Retinal pigment epithelial cell (primary cell): ENCODE results near the gene SH3RF3.

ENCODE experiments used
- DNase-seq: peaks from one replicate; pipeline ENCODE4 v3.0.0-alpha.2; 2010; ENCODE audit warnings: low read depth
- H3K4me3 ChIP-seq: 2 replicates; pipeline ENCODE4 v1.5.1; 2011; ENCODE audit warnings: mild to moderate bottlenecking, low read length, control low read depth, moderate library complexity
- TF ChIP-seq, protein P1 (sequence below): conservative IDR thresholded peaks from 2 replicates; pipeline ENCODE4 v1.5.1; 2011; ENCODE audit warnings: low read depth, low read length, control low read depth, inconsistent platforms

SH3RF3 gene

DNA sequence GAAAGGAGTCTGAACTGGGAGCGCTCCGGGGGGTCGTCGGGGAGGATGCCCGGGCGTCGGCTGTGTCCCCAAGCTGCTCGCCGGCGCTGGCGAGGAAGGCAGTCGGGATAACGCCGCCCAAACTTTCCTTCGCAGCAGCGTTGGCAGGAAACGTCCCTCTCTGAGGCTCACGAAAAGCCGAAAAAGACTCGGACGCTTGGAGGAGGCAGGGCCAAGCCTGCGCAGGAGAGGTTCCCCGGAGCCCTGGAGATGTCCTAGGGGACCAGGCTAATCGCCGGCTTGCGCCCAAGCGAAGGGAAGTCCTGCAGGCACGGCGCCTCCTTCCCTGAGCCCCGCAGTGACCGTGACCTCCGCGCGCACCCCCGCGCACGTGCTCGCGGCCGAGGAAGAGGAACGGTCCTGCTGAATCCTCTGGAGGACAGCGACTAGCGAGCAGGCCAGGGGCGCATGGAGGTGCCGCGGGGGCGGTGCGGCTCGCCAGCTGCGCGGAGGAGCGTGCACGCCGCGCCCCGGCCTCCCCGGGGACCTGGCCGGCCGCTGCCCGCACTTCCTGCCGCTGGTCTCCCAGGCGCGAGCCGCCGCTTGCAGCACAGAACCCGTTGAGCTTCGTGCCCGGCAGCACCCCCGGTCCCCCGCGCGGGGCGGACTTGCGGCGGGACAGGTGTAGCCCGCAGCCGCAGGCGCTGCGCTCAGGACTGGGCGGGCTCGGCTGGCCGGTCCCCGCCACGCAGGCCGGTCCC, at the start of gene SH3RF3:
Gene SH3RF3 (plus strand): TSS at position 590 of the 740 bp plus-strand sequence.
- TF ChIP-seq, protein P1, sequence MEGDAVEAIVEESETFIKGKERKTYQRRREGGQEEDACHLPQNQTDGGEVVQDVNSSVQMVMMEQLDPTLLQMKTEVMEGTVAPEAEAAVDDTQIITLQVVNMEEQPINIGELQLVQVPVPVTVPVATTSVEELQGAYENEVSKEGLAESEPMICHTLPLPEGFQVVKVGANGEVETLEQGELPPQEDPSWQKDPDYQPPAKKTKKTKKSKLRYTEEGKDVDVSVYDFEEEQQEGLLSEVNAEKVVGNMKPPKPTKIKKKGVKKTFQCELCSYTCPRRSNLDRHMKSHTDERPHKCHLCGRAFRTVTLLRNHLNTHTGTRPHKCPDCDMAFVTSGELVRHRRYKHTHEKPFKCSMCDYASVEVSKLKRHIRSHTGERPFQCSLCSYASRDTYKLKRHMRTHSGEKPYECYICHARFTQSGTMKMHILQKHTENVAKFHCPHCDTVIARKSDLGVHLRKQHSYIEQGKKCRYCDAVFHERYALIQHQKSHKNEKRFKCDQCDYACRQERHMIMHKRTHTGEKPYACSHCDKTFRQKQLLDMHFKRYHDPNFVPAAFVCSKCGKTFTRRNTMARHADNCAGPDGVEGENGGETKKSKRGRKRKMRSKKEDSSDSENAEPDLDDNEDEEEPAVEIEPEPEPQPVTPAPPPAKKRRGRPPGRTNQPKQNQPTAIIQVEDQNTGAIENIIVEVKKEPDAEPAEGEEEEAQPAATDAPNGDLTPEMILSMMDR: no peak
- no peak for DNase-seq

DNA sequence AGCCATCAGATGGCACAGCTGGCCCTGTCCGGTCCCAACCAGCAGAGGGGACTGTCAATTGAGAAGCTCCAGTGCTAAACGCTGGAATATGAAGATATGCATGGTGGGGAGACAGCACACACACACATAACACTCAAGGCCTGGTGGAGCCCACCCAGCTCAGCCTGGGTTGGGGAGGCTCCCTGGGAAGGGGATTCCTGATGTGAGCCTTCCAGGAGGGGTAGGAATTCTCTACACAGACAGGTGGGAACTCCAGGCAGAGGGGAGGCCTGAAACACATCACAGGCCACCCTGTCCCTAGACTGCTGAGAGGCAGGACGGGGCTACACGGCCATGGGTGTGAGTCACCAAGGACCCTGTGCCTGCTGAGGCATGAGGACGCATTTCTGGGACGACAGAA, 49.4 kb upstream of the SH3RF3 start:
- H3K4me3 ChIP-seq: no peak overlapping the region
- TF ChIP-seq, protein P1: no peak
- DNase-seq: no peak

More for the DNA sequence above, at the start of gene SH3RF3:
- peak within 1 kb of the TSS; percentile 45 for H3K4me3 ChIP-seq

DNA sequence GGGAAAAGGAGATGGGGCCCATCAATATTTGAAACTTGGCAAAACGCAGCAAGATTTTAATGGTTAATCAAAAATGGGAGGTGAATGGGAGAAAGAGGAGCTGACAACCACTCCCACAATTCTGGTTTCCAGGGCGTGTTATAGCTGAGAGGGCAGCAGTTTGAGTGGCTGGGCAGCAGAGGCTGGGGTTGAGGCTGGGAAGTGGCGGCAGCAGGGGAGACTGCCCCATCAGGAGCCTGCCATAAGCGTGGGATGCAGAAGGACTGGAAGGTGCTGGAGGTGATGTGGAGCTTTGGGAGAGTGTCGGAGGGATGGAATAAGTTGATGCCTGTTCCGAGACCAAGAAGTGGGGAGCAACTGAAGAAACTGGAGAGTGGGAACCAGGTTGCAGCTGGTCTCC, 48.9 kb upstream of the SH3RF3 start:
- TF ChIP-seq, protein P1: no peak
- DNase-seq: no peak
- no peak overlapping the region for H3K4me3 ChIP-seq

DNA sequence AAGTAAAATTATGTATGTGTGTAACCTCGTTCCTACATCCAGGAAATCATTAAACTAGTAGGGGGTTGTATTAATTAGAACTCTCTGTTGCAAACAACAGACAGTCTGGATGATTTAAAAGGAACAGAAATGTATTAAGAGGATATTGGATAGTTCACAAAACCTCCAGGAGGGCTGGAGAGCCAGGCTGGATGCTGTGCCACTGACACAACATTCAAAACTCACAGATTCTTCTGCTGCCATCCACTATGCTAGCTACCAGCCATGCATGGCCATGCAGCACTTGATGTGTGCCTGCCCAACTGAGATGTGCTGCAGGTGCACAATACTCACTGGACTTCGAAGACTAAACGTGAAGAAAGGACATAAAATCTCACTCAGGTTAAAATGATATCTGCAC, 48.2 kb upstream of the SH3RF3 start:
- TF ChIP-seq, protein P1: no peak
- DNase-seq: no peak
- no peak overlapping the region for H3K4me3 ChIP-seq

DNA sequence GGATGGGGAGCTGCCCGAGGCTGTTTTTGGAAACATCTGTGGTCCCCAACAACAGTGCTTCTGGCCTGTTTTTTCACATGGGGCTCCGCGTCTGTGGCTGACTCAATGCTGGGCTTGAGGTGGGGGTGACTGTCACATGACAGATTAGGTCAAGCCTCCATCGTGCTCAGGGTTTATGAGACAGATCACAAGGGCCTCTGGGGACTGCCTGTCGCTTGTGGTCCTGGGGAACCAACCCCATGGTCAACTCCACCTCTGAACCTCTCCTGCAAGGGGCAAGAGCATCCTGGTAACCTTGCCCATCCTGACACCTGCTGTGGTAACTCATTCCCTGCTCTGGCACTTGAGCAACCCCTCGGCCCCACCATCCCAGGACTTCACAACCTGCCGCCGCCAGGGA, 47.6 kb upstream of the SH3RF3 start:
- no peak for DNase-seq
- no peak overlapping the region for H3K4me3 ChIP-seq
- TF ChIP-seq, protein P1: no peak

DNA sequence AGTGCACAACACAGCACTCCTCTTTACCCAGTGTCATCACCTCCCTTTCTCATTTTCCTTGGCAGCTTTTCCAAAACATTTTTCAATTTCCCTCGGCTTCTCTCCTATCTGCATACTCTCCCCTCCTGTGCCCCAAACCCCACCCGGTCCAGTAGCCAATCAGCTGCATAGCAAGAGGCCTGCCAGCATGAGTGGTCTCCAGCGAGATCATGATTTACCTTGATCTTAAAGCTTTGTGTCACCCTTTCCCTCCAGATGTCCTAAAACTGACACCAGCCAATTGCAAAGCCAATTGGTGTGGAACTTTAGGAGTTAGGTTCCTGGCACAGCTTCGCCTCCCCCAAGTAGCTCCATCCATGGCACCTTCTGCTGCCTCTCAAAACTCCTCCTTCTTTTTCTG, 45.2 kb upstream of the SH3RF3 start:
- DNase-seq: no peak

More for the DNA sequence above, 45.2 kb upstream of the SH3RF3 start:
- H3K4me3 ChIP-seq: no peak overlapping the region
- TF ChIP-seq, protein P1: no peak
